Measurements from ENCODE around the gene ABCC1.

DNA sequence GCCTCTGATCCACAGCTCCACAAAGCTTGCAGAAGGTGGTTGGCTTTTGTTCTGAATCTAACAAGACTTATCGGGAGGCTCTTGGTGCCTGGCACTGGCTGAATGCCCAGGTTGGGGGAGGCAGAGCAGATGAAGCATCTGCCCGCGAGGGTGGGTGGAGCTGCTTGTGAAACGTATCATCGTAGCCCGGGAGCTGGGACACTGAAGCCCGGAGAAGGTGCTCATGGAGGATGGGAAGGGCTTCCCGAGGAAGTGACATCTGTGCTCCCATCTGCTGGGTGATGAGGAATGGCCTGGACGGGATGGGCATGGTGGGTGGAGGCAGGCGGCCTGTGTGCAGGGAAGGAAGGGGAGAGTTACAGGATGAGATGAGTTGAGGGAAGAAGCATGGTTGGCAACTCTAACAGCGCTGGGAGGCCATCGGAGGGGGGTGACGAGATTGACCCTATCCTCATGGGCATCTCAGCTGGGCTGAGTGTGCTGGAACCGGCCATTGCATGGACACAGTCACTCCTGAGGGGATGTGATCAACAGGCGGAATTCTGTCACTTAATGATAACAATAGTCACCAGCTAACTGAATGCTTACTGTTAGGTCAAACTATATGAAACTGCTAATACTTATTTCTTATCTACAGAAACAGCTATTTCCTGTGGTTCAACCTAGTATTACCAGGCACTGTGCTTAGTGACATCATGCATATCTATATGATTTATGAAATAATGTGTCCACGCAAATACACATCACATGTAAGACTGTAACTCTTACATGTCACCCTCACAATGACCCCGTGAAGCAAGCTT, 171.2 kb downstream of the ABCC1 start:
- TF ChIP-seq, protein P1, sequence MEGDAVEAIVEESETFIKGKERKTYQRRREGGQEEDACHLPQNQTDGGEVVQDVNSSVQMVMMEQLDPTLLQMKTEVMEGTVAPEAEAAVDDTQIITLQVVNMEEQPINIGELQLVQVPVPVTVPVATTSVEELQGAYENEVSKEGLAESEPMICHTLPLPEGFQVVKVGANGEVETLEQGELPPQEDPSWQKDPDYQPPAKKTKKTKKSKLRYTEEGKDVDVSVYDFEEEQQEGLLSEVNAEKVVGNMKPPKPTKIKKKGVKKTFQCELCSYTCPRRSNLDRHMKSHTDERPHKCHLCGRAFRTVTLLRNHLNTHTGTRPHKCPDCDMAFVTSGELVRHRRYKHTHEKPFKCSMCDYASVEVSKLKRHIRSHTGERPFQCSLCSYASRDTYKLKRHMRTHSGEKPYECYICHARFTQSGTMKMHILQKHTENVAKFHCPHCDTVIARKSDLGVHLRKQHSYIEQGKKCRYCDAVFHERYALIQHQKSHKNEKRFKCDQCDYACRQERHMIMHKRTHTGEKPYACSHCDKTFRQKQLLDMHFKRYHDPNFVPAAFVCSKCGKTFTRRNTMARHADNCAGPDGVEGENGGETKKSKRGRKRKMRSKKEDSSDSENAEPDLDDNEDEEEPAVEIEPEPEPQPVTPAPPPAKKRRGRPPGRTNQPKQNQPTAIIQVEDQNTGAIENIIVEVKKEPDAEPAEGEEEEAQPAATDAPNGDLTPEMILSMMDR (IDR thresholded peaks at IDR 0.05) = no peak
- no peak for TF ChIP-seq POLR2A (IDR thresholded peaks at IDR 0.05)
